ENCODE results near the gene SEC23A.
A peak's percentile ranks its signal among the peaks of the same experiment; 100 is the strongest.
"Not testable (repeated sequence)": the region's sequence is repeated elsewhere in the genome, so short reads cannot be mapped to it uniquely, and the experiment has no call there.

Gene SEC23A

GRCh38 chr14:39090548-39091111 is 12.4 kb downstream of the SEC23A start:
- no peak for DNase-seq

GRCh38 chr14:39087493-39087892 is 15.5 kb downstream of the SEC23A start:
- no peak for DNase-seq

- no peak for DNase-seq
Observed at GRCh38 chr14:39085933-39086332, 17.1 kb downstream of the SEC23A start.

- no peak for DNase-seq
Observed at GRCh38 chr14:39083127-39083526, 19.9 kb downstream of the SEC23A start.

GRCh38 chr14:39080886-39081285 is 22.1 kb downstream of the SEC23A start:
- DNase-seq: no peak

- DNase-seq: no peak
Observed at GRCh38 chr14:39071096-39071495, 31.9 kb downstream of the SEC23A start.

GRCh38 chr14:39069923-39070322 is 33.1 kb downstream of the SEC23A start:
- DNase-seq: no peak

- not testable (repeated sequence) for DNase-seq
Observed at GRCh38 chr14:39069169-39069805, 33.7 kb downstream of the SEC23A start.

- no peak for DNase-seq
Observed at GRCh38 chr14:39060818-39061437, 42.1 kb downstream of the SEC23A start.

GRCh38 chr14:39055786-39056474 is 47.1 kb downstream of the SEC23A start:
- peak; percentile 2 for DNase-seq

- DNase-seq: not testable (repeated sequence)
Observed at GRCh38 chr14:39052869-39053454, 50.1 kb downstream of the SEC23A start.

- peak; percentile 51 for DNase-seq
Observed at GRCh38 chr14:39050389-39050788, 52.6 kb downstream of the SEC23A start.

GRCh38 chr14:39045889-39046288 is 57.1 kb downstream of the SEC23A start:
- DNase-seq: not testable (repeated sequence)

- DNase-seq: no peak
Observed at GRCh38 chr14:39043352-39043943, 59.6 kb downstream of the SEC23A start.

GRCh38 chr14:39040529-39040928 is 62.5 kb downstream of the SEC23A start:
- no peak for DNase-seq

GRCh38 chr14:39038542-39038941 is 64.5 kb downstream of the SEC23A start:
- DNase-seq: no peak

GRCh38 chr14:39036760-39037159 is 66.3 kb downstream of the SEC23A start:
- DNase-seq: no peak

GRCh38 chr14:39035336-39035735 is 67.7 kb downstream of the SEC23A start:
- no peak for DNase-seq

GRCh38 chr14:39034481-39035296 is 68.3 kb downstream of the SEC23A start:
- DNase-seq: no peak

- DNase-seq: peak; percentile 38
Observed at GRCh38 chr14:39033371-39033770, 69.7 kb downstream of the SEC23A start.

- DNase-seq: no peak
Observed at GRCh38 chr14:39030209-39030608, 72.8 kb downstream of the SEC23A start.

GRCh38 chr14:39029789-39030188 is 73.2 kb downstream of the SEC23A start:
- no peak for DNase-seq
